Activated T-cell treated with anti-CD3 and anti-CD28 coated beads for 1 hour (primary cell): ENCODE results near the gene JPH4.
"Not testable (repeated sequence)": the region's sequence is repeated elsewhere in the genome, so short reads cannot be mapped to it uniquely, and the experiment has no call there.

Experiments used
- DNase-seq: peaks from one replicate; pipeline ENCODE4 v3.0.0-alpha.2; 2020; ENCODE audit warnings: low read depth

The JPH4 gene

DNA sequence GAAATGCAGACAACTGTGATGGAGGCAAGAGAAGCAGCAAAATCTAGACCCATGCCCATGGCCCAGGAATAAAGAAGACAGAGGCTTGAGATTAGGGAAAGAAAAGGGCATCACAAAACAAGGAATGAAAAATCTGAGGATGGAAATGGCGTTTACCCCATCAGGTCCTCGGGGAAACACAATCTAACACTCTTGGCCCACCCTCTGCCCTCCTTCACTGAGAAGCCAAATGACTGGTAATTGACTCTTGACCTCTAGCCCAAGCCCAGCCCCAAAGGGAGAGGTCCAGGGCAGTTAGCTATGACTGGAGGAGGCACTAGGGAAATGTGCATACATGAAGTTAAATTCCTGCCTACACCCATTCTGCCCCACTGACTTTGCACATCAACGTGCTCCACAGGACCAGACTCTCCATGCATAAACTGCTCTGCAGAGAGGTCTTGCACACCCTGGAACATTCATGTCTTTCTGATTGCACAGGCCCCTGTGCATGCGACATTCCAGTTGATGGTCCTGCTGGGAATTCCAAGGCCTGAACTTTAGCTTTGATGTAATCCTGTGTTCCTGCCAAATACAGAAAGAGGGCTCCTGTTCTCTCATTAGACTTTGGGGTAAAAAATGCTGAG, 32.7 kb downstream of the JPH4 start:
- no peak for DNase-seq

- no peak for DNase-seq
Measured at GRCh38 chr14:23544511-23545447, 33.8 kb downstream of the JPH4 start.

DNA sequence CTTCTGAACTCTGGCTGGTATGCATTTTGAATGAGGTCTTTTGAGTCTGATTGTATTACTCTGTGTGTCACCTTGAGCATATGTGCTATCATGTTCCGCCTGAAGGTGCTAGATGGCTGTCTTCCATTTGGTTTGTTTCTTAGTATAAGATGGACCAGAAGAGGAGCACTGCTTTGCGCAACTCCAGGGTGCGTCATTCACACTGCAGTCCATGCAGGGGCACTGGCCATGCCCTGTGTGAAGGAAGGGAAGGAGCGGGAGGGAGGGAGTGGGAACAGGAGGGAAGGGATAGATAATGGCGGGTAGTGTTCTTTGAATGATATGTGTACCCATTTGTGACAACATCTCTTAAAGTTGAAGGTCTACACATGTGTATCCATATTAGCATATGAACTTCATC, 35.2 kb downstream of the JPH4 start:
- DNase-seq: no peak

DNA sequence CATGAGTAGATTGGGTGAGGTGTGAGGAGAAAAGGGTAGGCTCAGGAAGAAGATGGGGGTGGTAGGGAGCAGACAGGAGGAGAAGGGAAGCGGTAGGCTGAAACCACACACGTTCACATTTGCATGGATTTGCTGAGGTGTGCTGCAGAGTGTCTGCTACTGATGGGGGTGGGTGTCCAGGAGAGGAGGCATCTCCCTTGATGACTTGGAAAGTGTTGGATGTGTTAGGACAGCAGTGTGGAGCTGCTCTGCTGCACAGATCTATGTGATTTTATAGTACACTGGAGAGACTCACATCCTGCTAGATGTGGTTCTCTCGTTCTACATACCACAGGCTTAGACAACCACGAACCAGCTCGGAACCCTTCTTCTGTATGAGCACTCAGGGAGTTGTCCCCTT, 36.3 kb downstream of the JPH4 start:
- no peak for DNase-seq

GRCh38 chr14:23540141-23540469, 38.5 kb downstream of the JPH4 start:
- DNase-seq: no peak

DNA sequence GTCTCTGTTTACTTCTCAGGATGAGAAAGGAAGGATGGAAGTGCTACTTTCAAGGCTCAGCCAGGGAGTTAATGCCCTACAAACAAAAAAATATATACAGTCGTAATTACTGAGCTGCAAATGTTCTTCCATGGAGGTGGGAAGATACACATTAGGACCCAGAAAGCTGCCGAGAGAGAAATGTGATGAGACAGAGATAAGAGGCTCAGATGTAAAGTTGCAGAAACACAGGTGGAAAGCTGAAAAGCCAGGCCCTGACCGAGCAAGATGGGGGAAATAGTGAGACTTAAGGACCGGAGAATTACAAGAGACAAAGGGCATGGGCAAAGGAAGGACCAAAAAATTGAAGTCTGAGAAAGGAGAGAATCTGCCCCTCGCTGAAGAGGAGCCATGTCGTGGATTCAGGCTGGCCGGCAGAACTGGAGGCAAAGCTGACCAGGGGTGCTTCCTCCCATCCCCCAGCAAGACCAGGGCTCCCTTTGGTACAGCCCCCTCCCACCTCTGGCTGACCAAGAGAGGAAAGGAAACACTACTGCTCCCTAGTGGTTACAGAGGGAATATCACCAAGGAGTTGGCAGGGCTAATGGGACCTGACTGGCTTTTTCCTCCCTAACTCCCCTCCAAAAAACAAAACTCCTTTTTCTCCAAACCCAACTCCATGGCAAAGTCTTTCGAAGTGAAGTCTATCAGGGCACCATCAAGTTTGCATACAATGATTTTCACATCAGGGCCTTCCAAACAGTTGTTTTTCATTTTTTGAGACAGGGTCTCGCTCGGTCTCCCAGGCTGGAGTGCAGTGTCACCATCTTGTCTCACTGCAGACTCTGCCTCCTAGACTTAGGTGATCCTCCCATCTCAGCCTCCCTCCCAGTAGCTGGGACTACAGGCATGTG, 39.1 kb downstream of the JPH4 start:
- no peak for DNase-seq

DNA sequence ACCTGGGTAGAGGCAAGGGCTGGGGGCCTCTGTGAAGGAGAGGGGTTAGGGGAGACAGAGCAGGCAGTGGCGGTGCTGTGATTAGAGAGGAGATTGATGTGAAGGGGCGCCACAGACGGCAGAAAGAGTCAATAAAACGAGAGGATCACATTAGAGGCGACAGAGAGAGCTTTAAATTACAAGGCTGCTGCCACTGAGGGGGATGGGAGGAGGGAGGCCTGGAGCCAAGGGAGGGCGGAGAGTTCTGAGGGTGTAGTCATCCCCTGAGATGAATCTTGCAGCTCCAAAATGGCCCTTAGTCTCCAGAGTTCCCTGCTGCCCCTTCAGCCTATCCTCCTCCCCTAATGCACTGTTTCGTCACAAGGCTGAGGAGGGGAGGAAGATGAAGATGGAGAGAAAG, 39.8 kb downstream of the JPH4 start:
- DNase-seq: no peak

DNA sequence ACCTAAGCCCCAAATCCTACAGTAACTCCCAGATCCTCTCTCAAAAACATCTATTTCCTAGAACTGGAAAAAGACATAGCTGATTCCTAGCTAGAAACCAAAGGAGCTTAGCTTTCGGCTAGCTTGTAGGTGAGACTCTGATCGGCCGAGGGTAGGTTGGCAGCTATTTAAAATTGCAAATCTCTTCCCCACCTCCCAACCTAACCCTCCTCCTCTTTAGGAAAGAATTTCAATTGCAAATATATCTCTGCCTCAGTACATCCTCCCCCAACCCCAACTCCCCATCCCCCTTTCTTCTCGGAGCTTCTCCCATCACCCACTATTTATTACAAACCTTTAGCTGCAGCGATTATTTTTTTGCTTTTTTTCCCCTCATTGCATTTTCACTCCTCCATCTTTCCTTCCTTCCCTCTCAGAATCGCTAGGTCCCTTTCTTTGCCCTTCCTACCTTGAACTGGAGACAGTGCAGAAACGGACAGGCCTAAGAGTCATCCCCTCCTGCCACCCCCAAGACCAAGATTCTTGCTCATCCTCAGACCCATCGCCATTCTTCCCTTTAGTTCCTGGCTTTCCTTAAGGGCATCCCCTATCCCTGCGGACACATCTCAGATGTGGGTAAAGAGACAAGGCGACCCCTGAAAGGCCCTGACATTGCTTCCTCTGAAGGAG, 40.4 kb downstream of the JPH4 start:
- DNase-seq: no peak

DNA sequence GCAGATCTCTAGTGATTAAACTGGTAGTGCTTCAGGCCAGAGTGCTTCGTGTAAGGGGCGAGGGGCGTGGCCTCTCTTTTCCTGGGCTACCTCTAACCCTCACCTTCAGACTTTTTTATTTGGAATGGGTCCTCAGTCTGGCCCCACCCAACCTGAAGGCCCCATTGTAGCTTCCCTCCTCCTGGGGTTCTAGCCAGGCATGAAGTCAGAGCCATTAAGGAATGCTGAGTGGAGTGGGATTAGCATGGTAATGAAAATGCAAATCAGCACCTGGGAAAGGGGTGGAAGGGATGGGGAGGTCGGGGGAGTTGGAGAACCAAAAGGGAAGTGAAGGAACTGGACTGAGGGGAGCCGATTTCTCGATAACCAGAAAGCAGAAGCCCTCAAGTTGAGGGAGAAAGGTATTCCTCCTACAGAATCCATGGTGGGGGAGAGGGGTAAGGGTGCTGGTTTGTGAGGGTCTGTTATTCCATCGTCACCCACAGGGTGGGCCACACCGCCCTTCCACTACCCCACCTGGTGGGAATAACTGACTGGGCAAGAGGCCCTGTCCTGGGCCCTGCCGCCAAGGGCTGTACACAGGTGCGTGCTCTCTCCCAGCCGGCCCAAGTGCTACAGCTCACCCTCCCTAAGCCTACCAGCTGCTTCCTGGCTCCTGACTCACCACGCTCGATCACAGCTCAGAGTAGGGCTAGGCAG, 41.1 kb downstream of the JPH4 start:
- DNase-seq: no peak

GRCh38 chr14:23536906-23537305, 41.7 kb downstream of the JPH4 start:
- DNase-seq: not testable (repeated sequence)

- no peak for DNase-seq
Measured at GRCh38 chr14:23536494-23536893, 42.1 kb downstream of the JPH4 start.

DNA sequence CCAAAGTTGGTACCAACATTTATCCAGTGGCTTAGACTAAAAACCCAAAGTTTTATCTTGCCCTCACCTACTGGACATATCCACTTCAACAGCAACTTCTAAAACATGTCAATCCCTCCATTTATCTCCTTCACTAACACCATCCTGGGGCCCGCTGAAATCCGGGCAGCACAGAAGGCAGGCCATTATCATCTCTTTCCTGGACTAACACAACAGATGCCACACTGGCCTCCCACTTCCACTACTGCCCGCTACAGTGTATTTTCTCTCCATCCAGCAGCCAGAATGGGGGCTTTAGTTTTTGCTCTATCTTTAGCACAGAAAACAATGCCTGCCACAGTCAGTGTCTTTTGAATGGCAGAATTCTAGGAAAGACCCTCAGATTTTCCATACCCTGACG, 42.6 kb downstream of the JPH4 start:
- DNase-seq: no peak

- DNase-seq: no peak
Measured at GRCh38 chr14:23533652-23534435, 44.7 kb downstream of the JPH4 start.

- no peak for DNase-seq
Measured at GRCh38 chr14:23532658-23533057, 45.9 kb downstream of the JPH4 start.

- DNase-seq: no peak
Measured at GRCh38 chr14:23531391-23531790, 47.2 kb downstream of the JPH4 start.

- no peak for DNase-seq
Measured at GRCh38 chr14:23530375-23531055, 48.1 kb downstream of the JPH4 start.

DNA sequence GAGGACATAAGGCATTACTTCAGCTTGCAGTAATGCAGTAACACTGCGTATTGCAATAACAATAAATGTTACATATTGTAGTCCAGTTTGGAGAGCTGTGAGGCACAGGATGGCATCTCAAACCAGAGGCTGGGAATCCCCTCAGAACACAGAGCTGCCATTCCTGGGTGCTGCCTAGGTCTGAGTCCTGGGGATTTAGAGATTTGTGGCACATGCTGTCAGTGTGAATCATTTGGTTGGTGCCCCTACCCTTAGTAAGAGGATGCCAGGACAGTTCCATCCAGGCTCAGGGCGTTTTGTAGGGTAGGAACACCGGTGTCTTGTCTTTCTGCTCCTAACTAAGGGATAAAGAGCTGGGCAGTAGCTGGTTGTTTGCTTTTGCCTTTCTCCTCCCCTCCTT, 49.6 kb downstream of the JPH4 start:
- no peak for DNase-seq

- DNase-seq: no peak
Measured at GRCh38 chr14:23528555-23528954, 50.0 kb downstream of the JPH4 start.

- no peak for DNase-seq
Measured at GRCh38 chr14:23525611-23526010, 53.0 kb downstream of the JPH4 start.

DNA sequence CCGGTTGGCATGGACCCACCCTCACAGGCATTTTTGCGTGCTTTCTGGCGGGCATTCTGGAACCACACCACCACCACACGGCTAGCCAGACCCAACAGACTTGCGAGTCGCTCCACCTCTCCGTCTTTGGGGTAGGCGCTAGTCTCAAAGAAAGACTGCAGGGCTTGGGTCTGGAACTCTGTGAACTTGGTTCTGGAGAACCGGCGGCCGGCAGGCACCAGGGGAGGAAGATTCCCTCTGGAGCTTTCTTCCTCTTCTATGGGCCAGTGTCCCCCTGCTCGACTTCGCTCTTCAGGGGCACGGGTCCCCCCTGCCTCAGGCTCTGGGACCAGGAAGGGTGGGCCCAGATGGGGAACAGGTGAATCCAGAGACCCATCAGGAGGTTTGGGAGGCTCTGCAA, 53.6 kb downstream of the JPH4 start:
- no peak for DNase-seq
